BLaER1 treated with 17β-estradiol and CSF1 and Interleukin-3, amounts not matched to agents 10 nM and 100 nM (cell line): Measurements from ENCODE around the gene PDE11A.
"Not testable (repeated sequence)": the region's sequence is repeated elsewhere in the genome, so short reads cannot be mapped to it uniquely, and the experiment has no call there.

Experiments
- H3K27ac ChIP-seq, 11 experiments: shearing (Covaris generic); formaldehyde crosslinking; 2 replicates each; pipeline ENCODE4 v1.8.1; 2022
- H3K27me3 ChIP-seq, 11 experiments: shearing (Covaris generic); formaldehyde crosslinking; 2 replicates each; pipeline ENCODE4 v1.8.1; 2022
- H3K36me3 ChIP-seq, 11 experiments: shearing (Covaris generic); formaldehyde crosslinking; 2 replicates each; pipeline ENCODE4 v1.8.1; 2022
- H3K4me1 ChIP-seq, 10 experiments: shearing (Covaris generic); formaldehyde crosslinking; 2 replicates each; pipeline ENCODE4 v1.8.1; 2022
- H3K4me2 ChIP-seq, 11 experiments: shearing (Covaris generic); formaldehyde crosslinking; 2 replicates each; pipeline ENCODE4 v1.8.1; 2022
- H3K4me3 ChIP-seq, 10 experiments: shearing (Covaris generic); formaldehyde crosslinking; 2 replicates each; pipeline ENCODE4 v1.8.1; 2022
- H3K9ac ChIP-seq, 11 experiments: shearing (Covaris generic); formaldehyde crosslinking; 2 replicates each; pipeline ENCODE4 v1.8.1; 2022
- H3K9me3 ChIP-seq, 11 experiments: shearing (Covaris generic); formaldehyde crosslinking; replicated peaks in 1 of 11; 2 replicates each; pipeline ENCODE4 v1.8.1; 2022
- H4K20me1 ChIP-seq, 11 experiments: shearing (Covaris generic); formaldehyde crosslinking; 2 replicates each; pipeline ENCODE4 v1.8.1; 2022
- Cebpa-rat ChIP-seq, 11 experiments: shearing (Covaris generic); IDR thresholded peaks; 2 replicates each; pipeline ENCODE4 v1.8.1; 2022

PDE11A gene

DNA sequence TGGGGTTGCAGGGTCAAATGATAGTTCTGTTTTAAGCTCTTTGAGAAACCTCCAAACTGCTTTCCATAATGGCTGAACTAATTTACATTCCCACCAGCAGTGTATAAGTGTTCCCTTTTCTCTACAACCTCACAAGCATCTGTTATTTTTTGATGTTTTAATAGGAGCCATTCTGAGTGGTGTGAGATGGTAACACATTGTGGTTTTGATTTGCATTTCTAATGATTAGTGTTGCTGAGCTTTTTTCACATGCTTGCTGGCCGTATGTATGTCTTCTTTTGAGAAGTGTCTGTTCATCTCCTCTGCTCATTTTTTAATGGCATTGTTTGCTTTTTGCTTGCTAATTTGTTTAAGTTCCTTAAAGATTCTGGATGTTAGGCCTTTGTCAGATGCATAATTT lies 107.7 kb downstream of the PDE11A start:
- H3K4me1 ChIP-seq: no peaks in the 10 kb centered on the region
- no peaks in the 10 kb centered on the region for H4K20me1 ChIP-seq
- H3K27ac ChIP-seq: no peak overlapping the region
- H3K36me3 ChIP-seq: no peaks in the 10 kb centered on the region
- no peak overlapping the region for H3K9ac ChIP-seq
- H3K27me3 ChIP-seq: no peaks in the 10 kb centered on the region
- TF ChIP-seq Cebpa-rat (IDR thresholded peaks at IDR 0.05): no peak
- no peak overlapping the region for H3K4me2 ChIP-seq
- no peak overlapping the region for H3K4me3 ChIP-seq
- H3K9me3 ChIP-seq: no peaks in the 10 kb centered on the region

DNA sequence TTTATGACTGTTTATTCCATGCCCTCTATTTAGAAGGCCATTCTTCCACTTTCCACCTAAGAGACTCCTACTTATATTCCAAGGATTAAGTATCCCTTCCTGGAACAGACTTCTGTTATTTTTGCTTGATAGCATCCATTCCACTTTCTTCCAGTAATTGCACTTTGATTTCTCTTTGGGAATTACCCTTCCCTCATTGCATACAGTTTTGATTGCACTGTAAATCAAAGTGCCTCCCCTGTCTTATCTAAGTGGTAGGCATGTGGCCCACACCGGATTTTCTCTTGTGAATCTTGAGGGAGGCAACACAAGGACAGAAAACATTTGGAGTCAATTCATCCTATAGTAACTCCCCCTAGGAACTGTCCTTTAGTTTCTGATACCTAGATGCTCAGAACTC lies 120.4 kb downstream of the PDE11A start:
- no peaks in the 10 kb centered on the region for H3K4me1 ChIP-seq
- no peak for TF ChIP-seq Cebpa-rat (IDR thresholded peaks at IDR 0.05)
- H3K9ac ChIP-seq: no peak overlapping the region
- H4K20me1 ChIP-seq: no peaks in the 10 kb centered on the region
- no peaks in the 10 kb centered on the region for H3K36me3 ChIP-seq
- no peaks in the 10 kb centered on the region for H3K27me3 ChIP-seq
- H3K27ac ChIP-seq: no peak overlapping the region
- no peak overlapping the region for H3K4me2 ChIP-seq
- no peak overlapping the region for H3K4me3 ChIP-seq
- peaks cover 0 to 6% (median 3%) of the 10 kb centered on the region in 11 experiments; a peak in 5 of 22 replicates for H3K9me3 ChIP-seq

DNA sequence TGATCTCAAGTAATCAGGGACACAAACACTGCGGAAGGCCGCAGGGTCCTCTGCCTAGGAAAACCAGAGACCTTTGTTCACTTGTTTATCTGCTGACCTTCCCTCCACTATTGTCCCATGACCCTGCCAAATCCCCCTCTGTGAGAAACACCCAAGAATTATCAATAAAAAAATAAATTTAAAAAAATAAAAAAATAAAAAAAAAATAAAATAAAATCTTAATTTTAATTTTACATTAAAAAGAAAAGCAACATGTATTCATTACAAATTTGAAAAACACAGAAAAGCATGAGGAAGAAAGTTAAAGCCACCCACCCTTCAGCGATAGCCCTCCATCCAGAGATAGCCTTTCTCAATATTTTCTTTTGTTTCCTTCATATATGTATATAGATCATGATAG lies 125.0 kb downstream of the PDE11A start:
- not testable (repeated sequence) for H4K20me1 ChIP-seq, H3K36me3 ChIP-seq, H3K4me3 ChIP-seq, H3K9ac ChIP-seq, H3K9me3 ChIP-seq, H3K27ac ChIP-seq, H3K4me1 ChIP-seq, H3K27me3 ChIP-seq, H3K4me2 ChIP-seq

DNA sequence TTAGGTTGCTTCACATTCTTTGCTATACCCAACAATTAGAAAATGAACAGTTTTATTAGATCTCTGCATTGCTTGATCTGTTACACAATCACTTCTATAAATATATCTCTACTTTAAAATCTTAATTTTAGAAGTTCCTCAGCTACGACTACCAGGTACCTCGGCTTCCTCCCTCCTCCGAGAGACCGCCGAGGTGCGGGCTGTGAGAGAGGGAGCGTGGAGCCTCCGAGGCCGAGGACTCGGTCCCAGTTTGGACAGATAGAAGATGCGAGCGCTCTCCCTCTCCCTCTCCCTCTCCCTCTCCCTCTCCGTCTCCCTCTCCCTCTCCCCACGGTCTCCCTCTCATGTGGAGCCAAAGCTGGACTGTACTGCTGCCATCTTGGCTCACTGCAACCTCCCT lies 128.0 kb downstream of the PDE11A start:
- H3K27ac ChIP-seq, H3K4me3 ChIP-seq, H3K4me1 ChIP-seq, H3K4me2 ChIP-seq, H4K20me1 ChIP-seq, H3K9ac ChIP-seq, H3K9me3 ChIP-seq, H3K36me3 ChIP-seq, H3K27me3 ChIP-seq: not testable (repeated sequence)

DNA sequence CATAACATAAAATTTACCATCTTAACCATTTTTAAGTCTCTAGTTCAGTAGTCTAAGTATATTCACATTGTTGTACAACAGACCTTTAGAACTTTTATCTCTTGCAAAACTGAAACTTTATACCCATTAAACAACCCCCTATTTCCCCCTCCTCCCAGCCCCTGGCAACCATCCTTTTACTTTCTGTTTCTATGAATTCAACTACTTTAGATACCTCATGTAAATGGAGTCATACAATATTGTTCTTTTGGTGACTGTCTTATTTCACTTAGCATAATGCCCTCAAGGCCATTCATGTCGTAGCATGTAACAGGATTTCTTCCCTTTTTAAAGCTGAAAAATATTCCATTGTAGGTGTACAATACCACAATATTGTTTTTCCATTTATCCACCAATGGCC lies 129.8 kb downstream of the PDE11A start:
- Histone ChIP-seq H3K27me3 (no peaks in the 10 kb centered on the region), H3K4me3 (no peak overlapping the region), H4K20me1 (no peaks in the 10 kb centered on the region), H3K9me3 (peaks cover 0 to 4% (median 0%) of the 10 kb centered on the region in 11 experiments; a peak in 2 of 22 replicates), H3K27ac (no peak overlapping the region), H3K9ac (no peak overlapping the region), H3K4me1 (no peaks in the 10 kb centered on the region), H3K4me2 (no peak overlapping the region), H3K36me3 (no peaks in the 10 kb centered on the region)
- no peak for TF ChIP-seq Cebpa-rat (IDR thresholded peaks at IDR 0.05)

DNA sequence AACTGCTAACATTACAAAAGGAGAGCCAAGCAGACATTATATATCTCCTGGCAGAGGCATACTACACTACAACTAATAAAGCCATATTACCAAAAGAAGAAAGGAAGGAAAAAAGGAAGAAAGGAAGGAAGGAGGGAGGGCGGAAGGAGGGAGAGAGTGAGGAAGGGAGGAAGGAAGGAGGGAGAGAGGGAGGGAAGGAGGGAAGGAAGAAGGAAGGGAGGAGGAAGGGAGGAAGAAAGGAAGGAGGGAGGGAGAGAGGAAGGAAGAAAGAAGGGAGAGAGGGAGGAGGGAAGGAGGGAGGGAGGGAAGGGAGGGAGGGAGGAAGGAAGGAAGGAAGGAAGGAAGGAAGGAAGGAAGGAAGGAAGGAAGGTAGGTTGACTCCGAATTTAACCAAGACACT lies 133.4 kb downstream of the PDE11A start:
- no peaks in the 10 kb centered on the region for H3K4me1 ChIP-seq
- H3K4me3 ChIP-seq: no peak overlapping the region
- H3K27me3 ChIP-seq: no peaks in the 10 kb centered on the region
- no peak for TF ChIP-seq Cebpa-rat (IDR thresholded peaks at IDR 0.05)
- no peaks in the 10 kb centered on the region for H3K36me3 ChIP-seq
- no peak overlapping the region for H3K27ac ChIP-seq
- H3K9ac ChIP-seq: no peak overlapping the region
- no peaks in the 10 kb centered on the region for H4K20me1 ChIP-seq
- no peak overlapping the region for H3K4me2 ChIP-seq
- H3K9me3 ChIP-seq: peaks cover 0 to 3% (median 0%) of the 10 kb centered on the region in 11 experiments; a peak in 1 of 22 replicates

DNA sequence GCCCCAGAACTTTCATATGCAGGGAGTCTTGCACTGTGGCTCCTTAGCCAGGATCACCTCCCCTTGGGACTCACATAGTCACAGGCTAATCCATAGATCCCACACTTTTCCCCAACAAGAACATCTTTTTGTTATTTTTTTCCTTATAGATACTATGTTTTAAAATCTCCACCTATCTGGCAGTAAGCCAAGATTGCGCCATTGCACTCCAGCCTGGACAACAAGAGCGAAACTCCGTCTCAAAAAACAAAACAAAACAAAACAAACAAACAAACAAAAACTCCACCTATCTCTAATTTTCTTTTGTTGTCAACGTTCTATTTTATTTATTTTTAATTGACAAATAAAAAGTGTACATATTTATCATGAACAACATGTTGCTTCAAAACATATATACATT lies 141.7 kb downstream of the PDE11A start:
- H4K20me1 ChIP-seq: no peaks in the 10 kb centered on the region
- H3K27me3 ChIP-seq: no peaks in the 10 kb centered on the region
- H3K4me3 ChIP-seq: no peak overlapping the region
- TF ChIP-seq Cebpa-rat (IDR thresholded peaks at IDR 0.05): no peak
- H3K4me1 ChIP-seq: peaks cover 0 to 4% (median 0%) of the 10 kb centered on the region in 10 experiments; a peak in 1 of 20 replicates
- peaks cover 0 to 10% (median 6%) of the 10 kb centered on the region in 11 experiments; a peak in 6 of 22 replicates for H3K9me3 ChIP-seq
- no peak overlapping the region for H3K27ac ChIP-seq
- no peaks in the 10 kb centered on the region for H3K36me3 ChIP-seq
- H3K9ac ChIP-seq: no peak overlapping the region
- no peak overlapping the region for H3K4me2 ChIP-seq

DNA sequence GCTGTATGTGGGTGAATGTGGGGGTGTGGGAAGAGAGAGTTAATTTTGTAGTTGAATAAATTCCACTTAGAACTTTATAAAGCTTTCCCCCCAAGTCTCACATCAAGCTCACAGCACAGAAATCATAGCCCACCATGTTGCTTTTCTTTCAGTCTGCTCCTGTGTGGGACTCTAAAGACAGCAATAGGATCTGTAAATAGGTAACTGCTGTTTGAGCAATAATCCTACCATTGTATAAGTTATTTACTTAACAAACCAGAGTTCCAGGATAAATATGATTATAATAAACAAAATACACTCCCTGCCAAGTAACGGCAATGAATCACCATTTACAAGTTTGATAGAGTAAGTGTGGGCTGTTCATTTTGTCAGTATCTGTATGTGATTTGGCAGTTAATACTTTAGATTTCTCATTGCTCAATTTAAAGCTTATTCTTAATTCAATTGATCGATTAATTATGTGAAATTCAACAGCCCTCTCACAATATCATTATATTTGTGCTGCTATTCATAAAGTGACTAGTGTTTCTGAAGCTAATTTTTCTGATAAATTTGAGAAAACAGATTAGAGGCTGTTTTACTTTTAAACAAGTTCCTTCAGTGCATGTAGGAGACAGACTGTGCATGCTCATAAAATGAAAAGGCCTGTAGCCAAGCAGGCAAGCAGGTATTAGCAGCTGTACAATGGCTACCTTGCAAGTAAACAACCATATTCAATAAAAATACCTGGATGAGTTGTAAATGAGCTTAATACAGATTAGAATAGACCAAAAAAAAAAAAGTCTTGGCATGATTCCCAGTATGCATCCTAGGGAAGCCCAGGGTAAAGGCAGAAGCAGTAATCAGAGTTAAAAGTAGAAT lies 142.7 kb downstream of the PDE11A start:
- H4K20me1 ChIP-seq: no peaks in the 10 kb centered on the region
- no peaks in the 10 kb centered on the region for H3K36me3 ChIP-seq
- H3K27ac ChIP-seq: no peak overlapping the region
- H3K4me3 ChIP-seq: no peak overlapping the region
- H3K9ac ChIP-seq: no peak overlapping the region
- H3K4me2 ChIP-seq: no peak overlapping the region
- H3K4me1 ChIP-seq: peaks cover 0 to 4% (median 0%) of the 10 kb centered on the region in 10 experiments; a peak in 1 of 20 replicates
- no peaks in the 10 kb centered on the region for H3K27me3 ChIP-seq
- no peak for TF ChIP-seq Cebpa-rat (IDR thresholded peaks at IDR 0.05)
- H3K9me3 ChIP-seq: peaks cover 0 to 14% (median 6%) of the 10 kb centered on the region in 11 experiments; a peak in 8 of 22 replicates

DNA sequence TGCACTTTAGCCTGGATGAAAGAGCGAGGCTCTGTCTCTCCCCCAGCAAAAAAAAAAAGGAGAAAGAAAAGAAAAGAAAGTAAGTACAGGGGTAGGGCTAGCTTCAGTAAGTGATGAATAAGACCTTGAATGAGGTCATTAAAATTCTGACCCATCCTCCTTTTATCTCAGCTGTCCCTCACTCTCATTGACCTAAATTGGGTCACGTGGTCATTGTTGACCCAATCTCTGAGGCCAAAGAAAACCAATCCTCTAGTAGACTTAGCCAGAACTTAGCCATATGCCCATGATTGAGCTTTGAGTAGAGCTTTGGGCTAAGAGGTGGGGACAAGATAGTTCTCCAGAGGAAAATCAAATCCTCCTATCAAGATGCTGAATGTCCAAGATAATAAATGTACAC lies 149.3 kb downstream of the PDE11A start:
- Histone ChIP-seq H3K27me3 (no peaks in the 10 kb centered on the region), H3K36me3 (no peaks in the 10 kb centered on the region), H3K4me3 (no peak overlapping the region), H3K27ac (no peak overlapping the region), H4K20me1 (no peaks in the 10 kb centered on the region), H3K9me3 (peaks cover 0 to 5% (median 0%) of the 10 kb centered on the region in 11 experiments; a peak in 2 of 22 replicates), H3K4me1 (no peaks in the 10 kb centered on the region), H3K9ac (no peak overlapping the region), H3K4me2 (no peak overlapping the region)
- TF ChIP-seq Cebpa-rat (IDR thresholded peaks at IDR 0.05): no peak

DNA sequence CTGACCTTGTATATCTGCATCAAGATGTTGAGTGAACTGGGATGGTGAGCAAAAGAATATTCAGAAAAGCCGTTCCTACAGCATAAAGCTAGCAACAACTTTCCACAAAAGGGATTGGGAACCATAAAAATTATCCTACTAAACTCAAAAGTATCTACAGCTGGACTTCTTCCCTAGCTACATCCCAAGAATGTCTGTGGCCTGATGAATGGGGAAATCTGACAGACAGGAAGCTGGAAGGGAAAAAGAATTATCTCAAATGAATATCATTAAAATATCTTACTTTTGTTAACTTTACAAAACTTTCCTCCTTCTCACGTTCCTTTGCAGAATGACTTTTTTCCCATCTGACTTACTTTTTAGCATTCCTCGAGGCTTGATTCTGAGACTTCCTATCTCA lies 150.9 kb downstream of the PDE11A start:
- no peaks in the 10 kb centered on the region for H3K27me3 ChIP-seq
- no peak overlapping the region for H3K9ac ChIP-seq
- no peak overlapping the region for H3K4me2 ChIP-seq
- no peaks in the 10 kb centered on the region for H4K20me1 ChIP-seq
- TF ChIP-seq Cebpa-rat (IDR thresholded peaks at IDR 0.05): no peak
- no peak overlapping the region for H3K4me3 ChIP-seq
- H3K4me1 ChIP-seq: no peaks in the 10 kb centered on the region
- H3K27ac ChIP-seq: no peak overlapping the region
- peaks cover 0 to 5% (median 0%) of the 10 kb centered on the region in 11 experiments; a peak in 2 of 22 replicates for H3K9me3 ChIP-seq
- no peaks in the 10 kb centered on the region for H3K36me3 ChIP-seq
